GM19240 (cell line): ENCODE results near the gene MAT2A.

ENCODE experiments used
- DNase-seq: peaks from one replicate; pipeline ENCODE4 v3.0.0; 2011; ENCODE audit warnings: low spot score; ENCODE audit not compliant: insufficient read length

MAT2A gene

GRCh38 chr2:85538507-85539360 lies at the start of gene MAT2A:
Gene MAT2A (plus strand): TSS chr2:85539168. CDS start chr2:85539288, 120 bp downstream.
- DNase-seq: peak; percentile 70

GRCh38 chr2:85490861-85491755 lies 47.9 kb upstream of the MAT2A start:
- DNase-seq: no peak

GRCh38 chr2:85496436-85496835 lies 42.5 kb upstream of the MAT2A start:
- DNase-seq: no peak

GRCh38 chr2:85497944-85498630 lies 40.9 kb upstream of the MAT2A start:
- no peak for DNase-seq

- no peak for DNase-seq
Measured at GRCh38 chr2:85501248-85501647, 37.7 kb upstream of the MAT2A start.

DNA sequence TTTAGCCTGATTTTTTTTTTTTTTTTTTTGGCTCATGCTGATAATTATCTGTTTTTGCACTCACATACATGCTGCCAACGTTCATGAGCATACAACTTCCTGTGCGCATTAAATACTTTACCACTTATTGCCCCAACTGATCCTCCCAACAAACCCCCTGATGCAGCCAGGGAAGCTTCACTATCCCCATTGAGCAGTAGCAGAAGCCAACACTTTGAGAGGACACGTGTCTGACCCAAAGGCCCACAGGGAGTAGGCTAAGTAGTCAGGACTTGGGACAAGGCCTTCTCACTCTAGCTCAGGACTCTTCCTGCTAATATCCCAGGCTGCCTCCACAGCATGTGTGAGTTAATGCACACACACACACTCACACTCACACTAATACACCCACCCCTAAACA lies 36.2 kb upstream of the MAT2A start:
- DNase-seq: no peak

GRCh38 chr2:85503168-85503850 lies 35.7 kb upstream of the MAT2A start:
- DNase-seq: no peak

DNA sequence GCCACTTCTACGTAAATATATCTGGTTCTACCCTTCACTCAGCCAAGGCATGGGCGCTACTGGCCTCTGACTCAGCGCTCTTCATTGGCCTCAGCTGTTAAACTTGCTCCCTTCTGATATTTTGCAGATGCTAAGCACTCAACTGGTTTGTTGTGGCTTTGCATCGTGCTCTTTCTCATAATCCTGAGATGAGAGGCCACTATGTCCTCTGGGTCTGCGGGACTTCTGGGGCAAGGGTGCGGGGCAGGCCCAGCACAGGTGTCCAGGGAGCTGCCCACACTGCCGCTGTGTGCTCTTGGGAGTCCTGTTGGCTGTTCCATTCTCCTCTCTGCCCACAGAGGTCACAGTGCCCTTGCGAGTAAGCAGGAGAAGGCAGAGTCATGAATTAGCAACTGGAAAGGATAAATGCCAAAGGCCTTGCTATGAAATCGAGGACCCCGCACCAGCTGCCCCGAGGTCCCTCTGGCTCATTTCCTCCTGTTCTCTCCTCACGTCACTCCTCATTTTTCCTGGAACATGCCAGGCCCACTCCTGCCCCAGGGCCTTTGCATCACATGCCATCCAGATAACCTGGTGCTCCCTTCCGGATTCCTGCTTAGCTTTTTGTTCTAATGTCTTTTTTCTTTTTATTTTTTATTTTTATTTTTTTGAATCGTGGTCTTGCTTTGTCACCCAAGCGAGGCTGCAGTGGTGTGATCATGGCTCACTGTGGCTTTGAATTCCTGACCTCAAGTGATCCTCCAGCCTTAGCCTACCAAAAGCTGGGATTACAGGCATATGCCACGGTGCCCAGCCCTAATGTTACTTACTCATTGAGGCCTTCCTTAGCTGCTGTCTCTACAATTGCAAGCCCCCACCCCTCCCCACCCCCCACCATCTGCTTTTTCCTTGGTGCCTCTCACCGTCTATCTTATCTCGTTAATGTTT lies 34.9 kb upstream of the MAT2A start:
- DNase-seq: no peak

DNA sequence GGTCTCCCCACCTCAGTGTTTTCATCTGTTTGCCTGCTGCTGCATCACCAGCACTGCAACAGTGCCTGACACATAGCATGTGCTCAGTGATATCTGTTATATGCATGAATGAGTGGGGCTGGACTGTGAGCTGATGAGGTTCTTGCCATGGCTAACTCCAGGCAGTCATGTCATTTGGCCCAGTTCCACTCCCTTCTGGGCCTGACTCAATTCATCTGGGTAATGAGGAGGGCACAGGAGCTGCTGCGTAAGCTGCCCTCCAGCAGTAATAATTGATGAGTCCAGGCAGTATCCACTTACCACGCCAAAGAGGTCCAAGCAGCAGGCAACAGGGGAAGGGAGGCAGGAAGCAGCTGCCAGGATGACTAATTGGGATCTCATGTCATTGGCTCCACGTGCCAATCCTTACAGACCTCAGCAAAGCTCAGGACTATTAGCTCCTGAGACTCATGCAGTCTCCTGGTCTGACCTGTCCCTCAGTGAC lies 34.1 kb upstream of the MAT2A start:
- no peak for DNase-seq

DNA sequence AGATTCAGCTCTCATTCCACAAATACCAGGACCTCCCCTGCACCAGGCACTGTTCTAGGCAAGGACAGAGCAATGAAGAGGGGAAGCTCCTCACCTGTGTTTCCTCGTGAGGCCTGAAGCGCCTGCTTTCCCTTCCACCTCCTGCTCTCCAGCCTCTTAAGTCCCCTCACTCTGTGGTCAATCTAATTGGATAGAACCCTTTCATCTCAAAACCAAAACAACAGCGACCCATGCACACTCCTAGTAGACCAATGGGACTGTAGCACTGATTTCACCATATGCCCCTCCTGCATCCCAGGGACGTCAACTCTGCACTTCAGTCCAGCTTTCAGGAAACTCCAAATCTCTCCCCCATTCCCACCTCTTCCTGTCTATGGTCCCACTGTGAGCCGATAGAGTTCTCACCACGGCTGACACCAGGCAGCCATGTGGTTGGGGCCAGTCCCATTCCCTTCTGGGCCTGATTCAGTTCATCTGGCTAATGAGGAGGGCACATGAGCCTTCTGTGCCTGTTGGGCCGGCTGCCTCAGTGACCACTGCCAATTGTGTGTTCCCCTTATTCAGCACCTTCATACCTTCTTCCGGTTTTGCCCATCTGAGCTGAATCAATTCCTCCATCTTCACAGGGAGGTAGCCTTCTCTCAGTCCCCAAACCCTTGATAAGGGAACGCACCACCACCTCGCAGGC lies 33.3 kb upstream of the MAT2A start:
- no peak for DNase-seq

DNA sequence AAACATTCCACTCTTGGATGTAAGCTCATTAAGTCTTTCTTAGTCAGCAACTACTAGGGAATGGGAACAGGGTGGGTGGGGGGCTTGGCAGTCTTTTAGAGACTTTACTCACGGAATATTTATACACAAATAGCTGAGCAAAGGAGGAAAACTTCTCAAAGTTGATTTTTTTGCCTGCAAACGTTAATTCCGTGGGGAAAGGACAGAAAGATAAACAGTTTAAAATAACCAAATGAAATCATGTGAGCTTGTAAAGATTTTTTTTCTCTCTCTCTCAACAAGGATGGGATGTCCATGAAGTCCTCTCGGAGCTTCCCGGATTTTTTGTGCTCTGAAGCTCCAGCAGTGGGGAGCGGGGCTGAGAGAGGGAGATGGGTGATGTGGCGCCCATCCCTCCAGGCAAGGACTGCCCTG lies 32.2 kb upstream of the MAT2A start:
- no peak for DNase-seq

DNA sequence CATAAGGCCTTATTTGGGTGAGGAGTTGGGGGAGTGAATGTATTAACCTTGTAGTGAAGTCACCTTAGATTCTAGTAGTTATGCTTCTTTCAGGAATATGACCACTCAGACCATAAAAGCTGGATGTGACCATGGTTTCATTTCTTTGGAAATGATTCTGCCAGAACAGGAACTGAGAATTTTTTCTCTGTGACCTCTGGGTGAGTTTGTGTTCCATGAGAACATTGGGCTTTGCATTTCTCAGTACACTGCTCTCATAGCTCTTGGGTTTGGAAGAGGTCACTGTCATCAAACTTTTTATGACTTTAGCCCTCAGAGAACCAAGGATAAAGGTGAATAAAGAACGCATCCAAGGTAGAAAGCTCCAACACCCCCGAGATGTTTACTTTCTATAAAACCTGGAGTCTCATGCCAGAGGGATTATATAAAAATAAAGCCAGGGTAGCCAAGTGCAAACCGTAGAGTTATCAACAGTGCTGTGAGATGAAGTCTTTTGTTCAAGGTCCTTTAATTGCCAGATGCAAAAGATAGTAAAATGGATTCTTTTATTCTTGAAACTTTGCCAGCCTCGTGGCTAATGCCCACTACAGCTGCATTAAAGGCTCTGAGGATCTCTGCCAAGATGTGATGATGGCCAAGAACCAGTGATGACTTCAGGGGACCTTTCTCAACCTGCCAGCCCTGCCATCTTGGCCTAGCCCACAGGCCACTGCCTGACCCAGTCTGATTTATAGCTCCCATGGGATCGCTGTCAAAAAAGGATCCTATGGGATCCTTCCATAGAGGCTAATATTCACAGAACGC lies 27.8 kb upstream of the MAT2A start:
- DNase-seq: no peak

- no peak for DNase-seq
Measured at GRCh38 chr2:85514323-85514722, 24.6 kb upstream of the MAT2A start.

DNA sequence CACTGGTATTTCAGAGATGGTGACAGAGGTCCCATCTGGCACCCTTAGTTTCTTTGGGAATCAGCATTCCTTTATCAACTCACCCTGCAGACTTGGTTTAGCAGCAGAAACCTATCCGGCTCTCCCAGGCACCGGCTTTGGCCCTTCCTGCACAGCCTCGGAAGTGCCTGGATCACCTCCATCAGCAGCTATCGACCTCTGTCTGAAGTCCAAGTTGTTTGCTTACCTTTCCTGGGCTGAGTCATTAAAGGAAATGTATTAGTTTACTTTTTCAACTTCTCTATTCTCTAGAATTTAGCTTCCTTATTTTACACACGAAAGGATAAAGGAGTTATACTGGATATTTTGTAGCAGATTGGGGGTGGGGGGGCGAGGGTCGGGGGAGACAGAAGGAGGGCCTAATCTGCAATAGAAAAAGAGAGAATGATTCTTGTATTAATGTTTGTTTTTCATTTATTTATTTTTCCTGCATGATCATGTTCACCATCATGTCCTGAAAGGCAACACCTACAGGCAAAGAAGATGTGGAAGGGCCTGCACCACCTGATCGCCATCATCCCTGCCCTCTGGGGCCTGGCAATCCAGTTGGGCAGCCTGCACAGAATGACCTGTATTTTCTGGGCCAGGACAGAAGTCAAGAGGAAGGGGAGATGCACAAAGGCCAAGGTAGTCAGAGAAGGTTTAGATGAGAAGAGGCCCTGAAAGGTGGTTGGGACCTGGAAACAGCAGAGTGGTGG lies 22.1 kb upstream of the MAT2A start:
- DNase-seq: no peak

DNA sequence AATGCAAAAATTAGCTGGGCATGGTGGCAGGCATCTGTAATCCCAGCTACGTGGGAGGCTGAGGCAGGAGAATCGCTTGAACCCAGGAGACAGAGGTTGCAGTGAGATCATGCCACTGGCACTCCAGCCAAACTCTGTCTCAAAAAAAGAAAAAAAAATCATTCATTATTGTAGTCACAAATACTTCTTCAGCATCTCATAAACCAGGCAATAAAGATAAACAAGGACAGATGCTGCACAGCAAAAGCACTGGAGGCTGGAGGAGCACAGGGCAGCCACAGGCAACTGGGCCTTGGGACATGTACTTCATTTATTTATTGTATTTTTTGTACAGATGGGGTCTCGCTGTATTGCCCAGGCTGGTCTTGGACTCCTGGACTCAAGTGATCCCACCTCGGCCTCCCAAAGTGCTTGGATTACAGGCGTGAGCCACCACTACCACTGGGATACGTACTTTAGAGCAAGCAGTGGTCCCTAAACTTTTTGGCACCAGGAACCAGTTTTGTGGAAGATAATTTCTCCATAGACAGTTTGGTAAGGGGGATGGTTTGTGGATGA lies 16.8 kb upstream of the MAT2A start:
- no peak for DNase-seq

- DNase-seq: no peak
Measured at GRCh38 chr2:85523062-85523902, 15.7 kb upstream of the MAT2A start.

GRCh38 chr2:85523903-85524335 lies 15.0 kb upstream of the MAT2A start:
- no peak for DNase-seq
